GM18505 (cell line): Measurements from ENCODE around the gene SKAP2.

Experiments
- ATAC-seq: cut with Tn5 transposase; IDR thresholded peaks from one replicate; pipeline ENCODE4 v1.9.1; 2021; ENCODE audit not compliant: unreplicated experiment
- POLR2A ChIP-seq: IDR thresholded peaks from 4 replicates; pipeline ENCODE4 v1.6.1; 2011; ENCODE audit warnings: borderline replicate concordance; ENCODE audit not compliant: insufficient read depth, insufficient read length; ENCODE audit errors: extremely low read depth

Gene SKAP2

GRCh38 chr7:26862834-26863233, 1.6 kb downstream of the SKAP2 start:
- TF ChIP-seq POLR2A = no peak
- no peak for ATAC-seq

GRCh38 chr7:26861050-26861449, 3.3 kb downstream of the SKAP2 start:
- ATAC-seq = no peak
- no peak for TF ChIP-seq POLR2A

DNA sequence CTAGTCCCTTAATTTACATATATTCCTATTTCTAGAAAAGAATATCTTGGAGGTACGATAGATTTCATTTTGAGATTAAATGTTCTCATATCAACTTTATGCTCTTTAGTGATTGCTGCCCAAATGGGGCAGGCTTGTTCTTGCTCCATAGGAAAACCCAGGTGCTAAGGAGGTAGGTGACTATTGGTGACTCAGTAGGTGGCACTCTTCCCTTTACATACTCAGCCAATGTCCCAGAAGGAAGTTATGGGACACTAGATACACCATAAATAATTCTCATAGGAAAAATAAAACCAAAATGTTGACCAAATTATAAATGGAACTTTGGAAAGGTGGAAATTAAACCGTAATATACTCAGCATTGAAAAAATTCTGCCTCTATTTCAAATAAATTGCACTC, 4.0 kb downstream of the SKAP2 start:
- no peak for TF ChIP-seq POLR2A
- no peak for ATAC-seq

DNA sequence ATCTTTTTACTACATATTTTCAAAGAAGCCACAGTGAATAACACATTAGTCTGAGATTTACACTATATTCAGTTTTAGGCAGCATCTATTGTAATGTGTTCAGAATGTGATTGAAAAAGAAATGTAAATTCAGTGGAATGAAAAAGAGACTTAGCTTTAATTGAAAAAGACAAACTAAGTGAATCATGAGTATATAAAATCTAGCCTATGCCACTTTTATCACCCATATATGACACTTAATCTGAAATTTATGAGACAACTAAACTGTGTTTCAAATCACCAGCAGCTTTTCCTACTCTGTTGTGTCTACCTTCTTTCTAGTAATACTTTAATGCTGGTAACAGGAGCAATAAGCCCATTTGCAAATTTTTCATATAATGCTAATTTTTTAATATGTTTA, 4.7 kb downstream of the SKAP2 start:
- no peak for ATAC-seq
- no peak for TF ChIP-seq POLR2A

DNA sequence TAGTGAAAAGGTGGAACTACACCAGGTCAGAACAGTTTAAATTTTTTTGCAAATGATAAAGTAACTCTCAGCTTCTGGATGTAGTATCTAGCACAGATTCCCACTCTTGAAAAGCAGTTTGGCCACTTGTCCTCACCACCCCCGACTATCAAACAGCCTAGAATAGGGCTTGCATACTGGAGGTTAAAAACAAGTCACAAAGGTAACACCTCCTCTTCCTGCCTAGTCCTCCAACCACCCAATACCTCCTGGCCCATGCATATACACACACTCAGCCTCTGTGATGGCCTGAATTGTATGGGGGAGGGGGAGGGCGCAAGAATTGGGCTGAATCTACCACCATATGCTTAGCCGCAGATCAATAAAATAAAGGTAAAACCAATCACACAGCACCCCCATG, 5.7 kb downstream of the SKAP2 start:
- no peak for ATAC-seq
- TF ChIP-seq POLR2A = no peak

DNA sequence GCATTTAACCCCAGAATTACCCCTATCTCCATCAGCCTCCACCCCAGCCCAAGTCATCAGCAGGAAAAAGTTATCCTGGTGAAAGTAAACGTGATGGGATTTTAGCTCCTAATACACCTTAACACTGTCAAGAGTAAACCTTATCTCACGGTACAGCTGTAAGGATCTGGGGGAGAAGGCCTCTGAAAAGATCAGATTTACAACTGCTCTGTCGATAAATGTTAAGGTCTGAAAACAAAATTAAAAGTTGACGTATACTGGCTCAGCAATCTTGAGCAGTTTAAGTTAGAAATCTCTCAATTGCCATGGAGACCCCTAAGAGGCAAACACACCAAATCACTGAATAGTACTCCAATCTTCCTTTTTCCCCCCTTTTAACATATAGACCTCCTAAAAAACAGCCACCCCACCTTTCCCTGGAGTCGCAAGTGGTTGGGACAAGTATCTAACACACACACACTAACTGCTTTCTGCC, 6.1 kb downstream of the SKAP2 start:
- no peak for TF ChIP-seq POLR2A
- ATAC-seq = no peak

DNA sequence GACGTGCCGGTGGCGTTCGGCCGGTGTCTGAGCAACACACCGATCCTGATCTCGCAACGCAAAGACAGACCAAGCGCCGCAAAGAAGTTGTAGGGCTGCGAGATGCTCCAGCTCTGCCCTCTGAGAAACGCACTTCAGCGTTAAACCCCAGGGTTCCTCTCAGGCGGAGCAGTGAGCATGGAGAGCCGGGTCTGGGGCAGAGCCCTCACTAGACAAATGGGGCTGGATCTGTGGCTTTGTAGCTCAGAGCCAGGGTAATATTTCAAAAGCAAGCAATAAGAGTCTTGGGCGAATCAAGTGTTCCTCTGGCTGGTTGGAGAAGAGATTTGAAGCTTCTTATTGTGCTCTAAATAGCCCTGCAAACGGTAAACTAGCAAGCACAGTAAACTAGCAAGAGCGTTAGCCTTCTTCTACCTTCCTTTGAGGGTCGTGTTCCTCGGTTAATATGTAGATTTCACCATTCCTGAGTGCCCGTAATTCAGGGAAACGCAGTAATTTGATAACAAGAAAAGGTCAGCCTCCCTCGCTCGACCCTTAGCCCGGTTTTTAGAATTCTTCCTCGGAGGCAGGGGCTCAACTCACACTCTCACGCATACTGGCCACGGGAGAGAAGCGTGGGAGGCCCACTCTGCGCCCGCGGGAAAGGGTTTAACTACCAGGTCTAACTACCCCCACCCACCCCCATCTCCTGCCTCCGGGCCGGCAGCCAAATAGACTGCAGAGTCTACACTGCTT, 6.7 kb downstream of the SKAP2 start:
- ATAC-seq = no peak
- TF ChIP-seq POLR2A = no peak

- ATAC-seq = no peak
- TF ChIP-seq POLR2A = no peak
These were observed 7.3 kb downstream of the SKAP2 start for GRCh38 chr7:26857170-26857505.

DNA sequence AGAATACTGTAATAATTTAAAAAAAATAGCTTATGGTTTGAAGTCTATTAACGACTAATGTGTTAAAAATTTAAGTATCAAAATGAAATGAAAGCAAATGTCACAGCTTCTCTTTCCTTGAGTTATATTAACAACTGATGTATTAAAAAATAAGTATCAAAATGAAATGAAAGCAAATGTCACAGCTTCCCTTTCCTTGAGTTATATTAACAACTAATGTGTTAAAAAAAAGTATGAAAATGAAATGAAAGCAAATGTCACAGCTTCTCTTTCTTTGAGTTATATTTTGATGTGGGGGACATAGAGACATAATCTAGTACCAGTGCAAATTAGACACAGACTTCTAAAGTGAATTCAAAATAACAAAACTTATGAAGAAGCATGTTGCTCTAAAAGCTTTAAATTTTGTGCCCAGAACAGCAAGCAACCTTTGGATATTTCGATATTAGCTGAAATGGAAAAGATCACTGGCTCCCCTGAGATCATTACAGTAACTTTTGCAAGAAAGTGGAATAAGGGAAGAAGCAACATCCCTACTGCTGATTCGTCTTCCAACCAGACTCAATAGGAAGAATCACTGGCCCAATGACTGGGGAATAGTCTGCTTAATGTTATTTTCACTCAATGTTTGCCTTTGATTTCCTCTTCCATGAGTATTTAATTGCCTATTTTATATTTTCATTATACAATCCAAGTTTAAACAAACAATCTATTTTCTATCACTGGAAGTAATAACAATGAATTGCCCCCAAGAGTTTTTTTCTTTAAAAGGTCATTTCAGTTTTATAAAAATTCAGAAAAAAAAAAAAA, 8.0 kb downstream of the SKAP2 start:
- no peak for ATAC-seq
- no peak for TF ChIP-seq POLR2A

DNA sequence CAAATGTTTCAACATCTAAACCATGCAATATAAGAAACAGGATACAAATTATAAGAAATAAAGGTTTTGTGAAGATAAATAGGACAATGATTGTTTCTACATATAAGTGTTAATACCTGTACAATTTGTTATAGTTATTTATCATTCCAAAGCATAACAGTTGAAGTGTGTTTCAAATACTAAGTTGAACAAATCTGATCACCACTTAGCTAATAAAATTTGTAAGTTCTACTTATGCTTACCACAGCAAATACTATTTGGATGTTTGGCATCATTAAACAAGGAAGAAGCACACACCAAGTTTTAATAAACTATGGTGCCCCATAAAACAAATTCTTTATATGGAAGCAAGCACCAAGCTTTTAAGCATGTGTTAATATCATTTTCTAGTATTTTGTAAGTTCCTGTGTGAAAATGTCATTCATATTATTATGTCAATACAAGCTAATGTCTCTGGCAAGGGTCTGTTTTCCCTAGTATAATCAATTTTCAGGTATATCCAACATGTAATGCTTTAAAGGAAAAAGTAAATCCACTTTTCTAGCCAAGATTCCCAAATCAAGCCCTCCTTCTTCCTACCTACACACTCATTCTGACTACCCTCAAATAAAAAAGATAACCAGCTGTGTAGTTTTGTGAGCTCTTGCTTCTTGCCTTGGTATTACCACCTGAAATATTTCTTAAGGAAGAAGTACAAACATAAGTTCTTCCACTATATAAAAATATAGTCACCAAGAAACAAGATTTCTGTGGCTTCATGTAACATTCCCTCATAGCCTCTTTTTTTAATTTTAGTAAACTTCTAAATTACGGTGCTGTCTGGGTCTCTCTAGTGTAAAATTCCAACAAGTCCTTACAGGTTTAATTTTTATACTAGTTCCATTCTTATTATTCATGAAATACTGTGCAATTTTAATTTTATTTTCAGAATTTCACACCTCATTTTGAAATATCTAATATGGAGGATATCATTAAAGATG, 9.2 kb downstream of the SKAP2 start:
- ATAC-seq = no peak
- no peak for TF ChIP-seq POLR2A

GRCh38 chr7:26853788-26854393, 10.5 kb downstream of the SKAP2 start:
- ATAC-seq = no peak
- TF ChIP-seq POLR2A = no peak

- TF ChIP-seq POLR2A = no peak
- no peak for ATAC-seq
These were observed 14.2 kb downstream of the SKAP2 start for GRCh38 chr7:26850193-26850651.

GRCh38 chr7:26843705-26844104, 20.7 kb downstream of the SKAP2 start:
- no peak for ATAC-seq
- TF ChIP-seq POLR2A = no peak
